Endothelial cell of umbilical vein (primary cell): Measurements from ENCODE around the gene MYO19. TPM values are rescaled to one million over a fixed set of nuclear protein-coding genes. Genes with fewer than 3 reads are reported as not detected.

Experiments used
- BruUV-seq: library from RNA; stranded (reverse); fragments of 400-500 nt; replicated peaks from 2 replicates; lab custom pipeline; 2021; lab: Mats Ljungman, UMichigan
- CTCF ChIA-PET: fragments of 300-600, 350-600 bp; sonication (Branson Sonifier 250); formaldehyde crosslinking; loops from one replicate; lab custom pipeline; 2021; ENCODE audit warnings: antibody characterized with exemption, inconsistent platforms; lab: Charles Lee
- POLR2A ChIA-PET: fragments of 300-600, 350-600 bp; sonication (Branson Sonifier 250); formaldehyde crosslinking; loops from one replicate; lab custom pipeline; 2021; ENCODE audit warnings: antibody characterized with exemption, inconsistent platforms; lab: Charles Lee
- DNase-seq: peaks from one replicate; pipeline ENCODE4 v3.0.0-alpha.2; 2011; ENCODE audit warnings: low read depth, low spot score
- FAIRE-seq: peaks from 2 replicates; lab custom pipeline; 2011; peaks lifted over from hg19 to GRCh38; lab: Jason Lieb, UNC
- H2AFZ ChIP-seq: 2 replicates; pipeline ENCODE4 v1.6.0; 2012; ENCODE audit warnings: low read depth, low read length, control low read depth, inconsistent platforms
- H3K27ac ChIP-seq: 2 replicates; pipeline ENCODE4 v1.5.1; 2011; ENCODE audit warnings: low read depth, mild to moderate bottlenecking, control low read depth, low read length, moderate library complexity; ENCODE audit not compliant: insufficient read depth
- H3K27me3 ChIP-seq, 2 experiments: 2 replicates each; pipeline versions ENCODE4 v1.6.0 to v1.6.1; 2011; ENCODE audit warnings: low read length in 2 of 2, mixed read lengths in 1 of 2; ENCODE audit not compliant: control insufficient read depth in 2 of 2, insufficient read depth in 2 of 2
- H3K36me3 ChIP-seq, 2 experiments: 2 replicates in 1 of 2; 3 replicates in 1 of 2; pipeline ENCODE4 v1.5.1; 2011; ENCODE audit warnings: low read length in 2 of 2, mild to moderate bottlenecking in 1 of 2, moderate library complexity in 1 of 2; ENCODE audit not compliant: control insufficient read depth in 2 of 2, insufficient read depth in 2 of 2; ENCODE audit errors: extremely low read depth in 1 of 2
- H3K4me1 ChIP-seq: 3 replicates; pipeline ENCODE4 v1.5.1; 2011; ENCODE audit warnings: mild to moderate bottlenecking, low read length; ENCODE audit not compliant: control insufficient read depth, insufficient read depth; ENCODE audit errors: extremely low read depth
- H3K4me2 ChIP-seq: 2 replicates; pipeline ENCODE4 v1.6.1; 2011; ENCODE audit warnings: low read length, control low read depth, mixed read lengths; ENCODE audit not compliant: insufficient read depth
- H3K4me3 ChIP-seq, 3 experiments: fragments of 200-600 bp in 1 of 3; sonication (generic), shearing (Covaris generic) in 1 of 3; replicated peaks in 1 of 3; 2 replicates each; pipeline ENCODE4 v1.5.1; 2011 to 2016; ENCODE audit warnings: control low read depth in 3 of 3, low read length in 3 of 3, mild to moderate bottlenecking in 2 of 3, inconsistent platforms in 1 of 3, low read depth in 1 of 3, moderate library complexity in 1 of 3; ENCODE audit not compliant: insufficient read depth in 1 of 3
- H3K79me2 ChIP-seq: 2 replicates; pipeline ENCODE4 v1.6.0; 2012; ENCODE audit warnings: low read length, inconsistent platforms; ENCODE audit not compliant: control insufficient read depth, insufficient read depth
- H3K9ac ChIP-seq: replicated peaks from 2 replicates; pipeline ENCODE3; 2011; ENCODE audit warnings: low read length, control low read depth; ENCODE audit not compliant: insufficient read depth; ENCODE audit errors: extremely low read depth
- H3K9me1 ChIP-seq: replicated peaks from 3 replicates; pipeline ENCODE4 v1.6.0; 2011; ENCODE audit warnings: mild to moderate bottlenecking, low read length; ENCODE audit not compliant: control insufficient read depth, insufficient read depth; ENCODE audit errors: extremely low read depth
- H3K9me3 ChIP-seq: replicated peaks from 2 replicates; pipeline ENCODE4 v1.5.1; 2012; ENCODE audit warnings: low read length, inconsistent platforms; ENCODE audit not compliant: control insufficient read depth, insufficient read depth
- H4K20me1 ChIP-seq: replicated peaks from 2 replicates; pipeline ENCODE3; 2011; ENCODE audit warnings: mild to moderate bottlenecking, low read length; ENCODE audit not compliant: control insufficient read depth, insufficient read depth; ENCODE audit errors: extremely low read depth
- EZH2 ChIP-seq: IDR thresholded peaks from 2 replicates; pipeline ENCODE4 v1.6.1; 2012; ENCODE audit warnings: borderline replicate concordance, low read depth, mild to moderate bottlenecking, moderate library complexity, low read length, inconsistent platforms; ENCODE audit not compliant: severe bottlenecking
- FOS ChIP-seq: IDR thresholded peaks from 2 replicates; pipeline ENCODE4 v1.6.1; 2011; ENCODE audit warnings: mild to moderate bottlenecking, low read length, moderate library complexity, borderline replicate concordance; ENCODE audit not compliant: insufficient read depth
- GATA2 ChIP-seq: IDR thresholded peaks from 2 replicates; pipeline ENCODE4 v1.7.0; 2011; ENCODE audit warnings: low read depth, mild to moderate bottlenecking, moderate library complexity, mixed read lengths, low read length; ENCODE audit not compliant: insufficient read length, insufficient read depth
- JUN ChIP-seq: IDR thresholded peaks from 2 replicates; pipeline ENCODE4 v1.6.1; 2011; ENCODE audit warnings: borderline replicate concordance, low read depth; ENCODE audit not compliant: insufficient read length, insufficient read depth
- MYC ChIP-seq: IDR thresholded peaks from one replicate; pipeline ENCODE4 v1.6.1; 2011; ENCODE audit warnings: mild to moderate bottlenecking, low read depth, low read length
- POLR2A ChIP-seq: IDR thresholded peaks from 2 replicates; pipeline ENCODE4 v1.6.1; 2012; ENCODE audit warnings: low read depth, mild to moderate bottlenecking, control low read depth, low read length
- POLR2AphosphoS5 ChIP-seq: IDR thresholded peaks from 2 replicates; pipeline ENCODE4 v1.6.1; 2012; ENCODE audit warnings: low read depth, mild to moderate bottlenecking, control low read depth, low read length, moderate library complexity; ENCODE audit not compliant: insufficient read depth
- dilution Hi-C: fragments of 300-500 bp; cut with MboI; formaldehyde crosslinking; loops from one replicate; pipeline ENCODE4 v1.15.0; 2019; ENCODE audit warnings: low sequenced_read_pairs; ENCODE audit not compliant: extremely low pct_ligation_motif_present
- intact Hi-C: fragments of 100-400 bp; cut with micrococcal nuclease; formaldehyde crosslinking; loops from one replicate; pipeline ENCODE4 v1.10.0; 2022
- polyA plus RNA-seq, 4 experiments: library from polyadenylated mRNA; depleted of rRNA in 3 of 4; stranded (reverse) in 3 of 4; unstranded in 1 of 4; fragments of >200 nt; gene quantifications; 2 replicates each; pipeline versions ENCODE4 v1.2.1 to v1.2.3, GENCODE V29; 2011 to 2012; ENCODE audit warnings: missing spikeins in 1 of 4
- total RNA-seq: library from RNA; stranded (reverse); gene quantifications from 2 replicates; pipeline ENCODE4 v1.2.3, GENCODE V29; 2021
- TF ChIP-seq, protein P1 (sequence below), 2 donors: IDR thresholded peaks; 1 replicate in 1 of 2; 2 replicates in 1 of 2; pipeline ENCODE4 v1.5.1; 2011; ENCODE audit warnings: low read length in 2 of 2, mild to moderate bottlenecking in 2 of 2, moderate library complexity in 2 of 2, control low read depth in 1 of 2, inconsistent platforms in 1 of 2, low read depth in 1 of 2; ENCODE audit not compliant: insufficient read depth in 1 of 2; ENCODE audit errors: extremely low read depth in 1 of 2
- TF ChIP-seq, protein P2 (sequence below): IDR thresholded peaks from 2 replicates; pipeline ENCODE4 v1.6.1; 2011; ENCODE audit not compliant: insufficient read depth, insufficient read length

Gene MYO19
- total and polyA plus RNA-seq, 2 donors (not counting 3 experiments of a cell fraction or from before 2014, with no cell fraction given) = 75.4 to 95.7 TPM

DNA sequence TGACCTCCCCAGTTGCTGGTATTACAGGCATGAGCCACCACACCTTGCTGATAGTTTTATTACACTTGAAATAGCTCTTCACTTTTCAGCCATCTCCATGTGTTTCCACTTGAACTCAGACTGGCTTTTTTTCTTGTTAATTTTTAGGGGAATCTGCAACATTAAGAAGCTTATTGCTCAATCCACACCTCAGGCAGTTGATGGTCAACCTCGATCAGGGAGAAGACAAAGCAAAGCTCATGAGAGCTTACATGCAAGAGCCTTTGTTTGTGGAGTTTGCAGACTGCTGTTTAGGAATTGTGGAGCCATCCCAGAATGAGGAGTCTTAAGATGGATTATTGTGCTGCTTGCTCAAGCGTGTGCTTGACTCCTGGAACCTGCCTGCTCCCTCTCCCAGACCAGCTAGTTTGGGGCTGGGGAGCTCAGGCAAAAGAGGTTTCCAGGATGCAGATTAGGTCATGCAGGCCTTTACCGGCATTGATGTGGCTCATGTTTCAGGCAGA, 39.5 kb downstream of the MYO19 start:
- Histone ChIP-seq H3K9me3 (no peaks in the 10 kb centered on the region), H3K9ac (no peak overlapping the region), H3K27ac (no peak overlapping the region), H3K4me3 (no peak overlapping the region), H3K36me3 (peaks cover 10 to 29% of the 10 kb centered on the region in 2 experiments), H2AFZ (no peak overlapping the region), H3K27me3 (no peaks in the 10 kb centered on the region), H3K4me1 (no peaks in the 10 kb centered on the region), H3K4me2 (no peak overlapping the region), H4K20me1 (no peaks in the 10 kb centered on the region), H3K79me2 (peaks cover 12% of the 10 kb centered on the region), H3K9me1 (no peaks in the 10 kb centered on the region)
- DNase-seq (no peak), FAIRE-seq (no peak)
- dilution Hi-C loops = no loop called here
- POLR2A ChIA-PET = no interaction called here
- intact Hi-C loops = no loop called here
- BruUV-seq = no TSS peak
- TF ChIP-seq GATA2 (no peak), FOS (no peak), JUN (no peak), EZH2 (no peak), POLR2AphosphoS5 (no peak), MYC (no peak), POLR2A (no peak)
- TF ChIP-seq, protein P1, sequence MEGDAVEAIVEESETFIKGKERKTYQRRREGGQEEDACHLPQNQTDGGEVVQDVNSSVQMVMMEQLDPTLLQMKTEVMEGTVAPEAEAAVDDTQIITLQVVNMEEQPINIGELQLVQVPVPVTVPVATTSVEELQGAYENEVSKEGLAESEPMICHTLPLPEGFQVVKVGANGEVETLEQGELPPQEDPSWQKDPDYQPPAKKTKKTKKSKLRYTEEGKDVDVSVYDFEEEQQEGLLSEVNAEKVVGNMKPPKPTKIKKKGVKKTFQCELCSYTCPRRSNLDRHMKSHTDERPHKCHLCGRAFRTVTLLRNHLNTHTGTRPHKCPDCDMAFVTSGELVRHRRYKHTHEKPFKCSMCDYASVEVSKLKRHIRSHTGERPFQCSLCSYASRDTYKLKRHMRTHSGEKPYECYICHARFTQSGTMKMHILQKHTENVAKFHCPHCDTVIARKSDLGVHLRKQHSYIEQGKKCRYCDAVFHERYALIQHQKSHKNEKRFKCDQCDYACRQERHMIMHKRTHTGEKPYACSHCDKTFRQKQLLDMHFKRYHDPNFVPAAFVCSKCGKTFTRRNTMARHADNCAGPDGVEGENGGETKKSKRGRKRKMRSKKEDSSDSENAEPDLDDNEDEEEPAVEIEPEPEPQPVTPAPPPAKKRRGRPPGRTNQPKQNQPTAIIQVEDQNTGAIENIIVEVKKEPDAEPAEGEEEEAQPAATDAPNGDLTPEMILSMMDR (IDR thresholded peaks at IDR 0.05; ENCODE audit: extremely low read depth in 1 of 2, insufficient read depth in 1 of 2, low read depth in 1 of 2, low read length in 2 of 2) = no peak
- TF ChIP-seq, protein P2, sequence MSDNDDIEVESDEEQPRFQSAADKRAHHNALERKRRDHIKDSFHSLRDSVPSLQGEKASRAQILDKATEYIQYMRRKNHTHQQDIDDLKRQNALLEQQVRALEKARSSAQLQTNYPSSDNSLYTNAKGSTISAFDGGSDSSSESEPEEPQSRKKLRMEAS = no peak
- CTCF ChIA-PET = interaction anchor here (1.6 to 2.0 kb wide), 2 partner anchors 9 to 12 kb away, joined by 3 to 11 read pairs; no protein-coding TSS in a partner anchor
